Epithelial cell of prostate (primary cell): ENCODE results near the gene THOC2.
"Not testable (repeated sequence)": the region's sequence is repeated elsewhere in the genome, so short reads cannot be mapped to it uniquely, and the experiment has no call there.

Experiments
- DNase-seq: peaks from one replicate; pipeline ENCODE4 v3.0.0-alpha.2; 2011; ENCODE audit warnings: low read depth, low spot score
- H3K27ac ChIP-seq: fragments of 450-650 bp; 2 replicates; pipeline ENCODE4 v1.5.1; 2017; ENCODE audit warnings: mild to moderate bottlenecking

Gene THOC2

DNA sequence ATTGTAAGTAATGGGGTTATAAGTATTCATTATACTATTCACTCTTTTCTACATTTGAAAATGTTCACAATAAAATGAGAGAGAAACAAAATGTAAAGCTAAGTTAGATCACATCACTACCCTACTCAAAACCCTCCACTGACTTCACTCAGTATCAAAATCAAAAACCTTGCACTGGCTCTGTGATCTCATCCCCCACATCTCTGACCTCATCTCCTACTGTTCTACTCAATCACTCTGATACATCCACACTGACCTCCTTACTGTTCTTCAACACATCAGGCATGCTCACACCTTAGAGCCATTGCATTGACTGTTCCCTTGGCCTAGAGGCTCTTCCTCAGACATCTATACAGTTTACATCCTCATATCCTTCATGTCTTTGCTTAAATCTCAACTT lies 50.7 kb downstream of the THOC2 start:
- no peak overlapping the region for H3K27ac ChIP-seq

DNA sequence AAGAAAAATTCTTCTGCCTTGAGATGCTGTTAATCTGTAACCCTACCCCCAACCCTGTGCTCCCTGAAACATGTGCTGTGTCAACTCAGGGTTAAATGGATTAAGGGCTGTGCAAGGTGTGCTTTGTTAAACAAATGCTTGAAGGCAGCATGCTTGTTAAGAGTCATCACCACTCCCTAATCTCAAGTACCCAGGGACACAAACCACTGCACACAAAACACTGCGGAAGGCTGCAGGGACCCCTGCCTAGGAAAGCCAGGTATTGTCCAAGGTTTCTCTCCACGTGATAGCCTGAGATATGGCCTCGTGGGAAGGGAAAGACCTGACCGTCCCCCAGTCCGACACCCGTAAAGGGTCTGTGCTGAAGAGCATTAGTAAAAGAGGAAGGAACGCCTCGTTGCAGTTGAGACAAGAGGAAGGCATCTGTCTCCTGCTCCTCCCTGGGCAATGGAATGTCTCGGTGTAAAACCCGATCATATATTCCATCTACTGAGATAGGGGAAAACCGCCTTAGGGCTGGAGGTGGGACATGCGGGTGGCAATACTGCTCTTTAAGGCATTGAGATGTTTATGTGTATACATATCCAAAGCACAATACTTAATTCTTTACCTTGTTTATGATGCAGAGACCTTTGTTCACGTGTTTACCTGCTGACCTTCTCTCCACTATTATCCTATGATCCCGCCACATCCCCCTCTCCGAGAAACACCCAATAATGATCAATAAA lies 53.0 kb downstream of the THOC2 start:
- not testable (repeated sequence) for DNase-seq, H3K27ac ChIP-seq

More for the DNA sequence above, 50.7 kb downstream of the THOC2 start:
- no peak for DNase-seq

DNA sequence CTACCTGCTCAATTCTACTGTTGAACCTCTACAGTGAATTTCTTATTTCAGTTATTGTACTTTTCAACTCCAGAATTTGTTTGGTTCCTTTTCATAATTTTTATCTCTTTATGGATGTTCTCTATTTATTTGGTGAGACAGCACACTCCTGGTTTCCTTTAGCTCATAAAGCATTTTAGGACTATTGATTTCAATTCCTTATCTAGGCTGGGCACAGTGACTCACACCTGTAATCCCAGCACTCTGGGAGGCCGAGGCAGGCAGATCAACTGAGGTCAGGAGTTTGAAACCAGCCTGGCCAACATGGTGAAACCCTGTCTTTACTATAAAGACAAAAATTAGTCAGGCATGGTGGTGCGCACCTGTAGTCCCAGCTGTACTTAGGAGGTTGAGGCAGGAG lies 57.7 kb downstream of the THOC2 start:
- H3K27ac ChIP-seq, result no peak overlapping the region
- no peak for DNase-seq

DNA sequence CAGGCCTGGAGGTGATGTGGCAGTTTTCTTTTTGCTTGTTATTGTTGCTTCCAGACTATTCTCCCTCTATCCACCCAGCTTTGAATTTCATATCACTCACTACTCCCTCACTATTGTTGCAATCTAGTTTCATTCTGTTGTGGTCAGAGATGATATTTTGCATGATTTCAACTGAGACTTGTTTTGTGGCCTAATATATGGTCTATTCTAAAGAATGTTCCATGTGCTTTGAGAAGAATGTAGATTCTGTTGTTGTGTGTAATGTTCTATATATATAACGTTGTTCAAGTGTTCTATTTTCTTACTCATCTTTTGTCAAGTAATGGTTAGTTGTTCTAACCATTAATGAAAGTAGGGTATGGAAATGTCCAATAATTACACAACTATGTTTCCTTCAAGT lies 59.0 kb downstream of the THOC2 start:
- no peak overlapping the region for H3K27ac ChIP-seq
- DNase-seq, result no peak

DNA sequence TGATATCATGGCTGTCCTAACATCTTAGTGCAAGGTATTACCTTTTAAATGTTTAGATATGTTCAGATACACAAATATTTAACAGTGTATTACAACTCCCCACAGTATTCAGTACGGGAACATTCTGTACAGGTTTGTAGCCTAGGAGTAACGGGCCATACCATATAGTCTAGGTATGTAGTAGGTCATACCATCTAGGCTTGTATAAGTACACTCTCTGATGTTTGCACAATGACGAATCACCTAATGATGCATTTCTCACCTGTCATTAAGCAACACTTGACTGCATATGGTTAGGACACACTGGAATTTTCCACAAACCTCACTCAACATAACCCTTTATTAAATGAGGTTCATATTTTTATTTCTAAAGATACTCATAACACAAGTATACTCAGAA lies 67.7 kb downstream of the THOC2 start:
- peak overlapping the region; percentile 51 for H3K27ac ChIP-seq
- peak; percentile 68 for DNase-seq

DNA sequence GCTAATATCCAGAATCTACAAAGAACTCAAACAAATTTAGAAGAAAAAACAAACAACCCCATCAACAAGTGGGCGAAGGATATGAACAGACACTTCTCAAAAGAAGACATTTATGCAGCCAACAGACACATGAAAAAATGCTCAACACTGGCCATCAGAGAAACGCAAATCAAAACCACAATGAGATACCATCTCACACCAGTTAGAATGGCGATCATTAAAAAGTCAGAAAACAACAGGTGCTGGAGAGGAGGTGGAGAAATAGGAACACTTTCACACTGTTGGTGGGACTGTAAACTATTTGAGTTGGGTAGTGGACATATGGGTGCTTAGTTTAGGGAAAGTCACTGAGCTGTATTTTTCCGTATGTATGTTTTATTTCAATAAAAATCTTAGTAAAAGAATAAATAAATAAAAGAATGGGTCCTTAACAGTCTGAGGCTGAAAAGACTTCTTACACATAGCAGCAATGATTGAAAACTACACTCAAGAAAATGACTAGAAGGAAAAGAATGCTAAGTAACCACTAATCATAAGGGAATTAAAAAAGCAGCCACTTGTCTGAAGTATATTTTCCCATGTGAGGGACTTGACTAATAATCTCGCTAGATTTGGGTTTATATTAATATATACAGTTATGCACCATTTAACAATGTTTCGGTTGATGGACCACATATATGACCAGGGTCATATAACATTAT lies 68.2 kb downstream of the THOC2 start:
- DNase-seq, result not testable (repeated sequence)
- peak overlapping the region; percentile 51 for H3K27ac ChIP-seq

DNA sequence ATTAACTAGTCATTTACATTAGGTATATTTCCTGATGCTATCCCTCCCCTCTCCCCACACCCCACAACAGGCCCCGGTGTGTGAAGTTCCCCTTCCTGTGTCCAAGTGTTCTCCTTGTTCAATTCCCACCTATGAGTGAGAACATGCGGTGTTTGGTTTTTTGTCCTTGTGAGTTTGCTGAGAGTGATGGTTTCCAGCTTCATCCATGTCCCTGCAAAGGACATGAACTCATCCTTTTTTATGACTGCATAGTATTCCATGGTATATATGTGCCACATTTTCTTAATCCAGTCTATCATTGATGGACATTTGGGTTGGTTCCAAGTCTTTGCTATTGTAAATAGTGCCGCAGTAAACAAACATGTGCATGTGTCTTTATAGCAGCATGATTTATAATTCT lies 69.1 kb downstream of the THOC2 start:
- DNase-seq, H3K27ac ChIP-seq: not testable (repeated sequence)

DNA sequence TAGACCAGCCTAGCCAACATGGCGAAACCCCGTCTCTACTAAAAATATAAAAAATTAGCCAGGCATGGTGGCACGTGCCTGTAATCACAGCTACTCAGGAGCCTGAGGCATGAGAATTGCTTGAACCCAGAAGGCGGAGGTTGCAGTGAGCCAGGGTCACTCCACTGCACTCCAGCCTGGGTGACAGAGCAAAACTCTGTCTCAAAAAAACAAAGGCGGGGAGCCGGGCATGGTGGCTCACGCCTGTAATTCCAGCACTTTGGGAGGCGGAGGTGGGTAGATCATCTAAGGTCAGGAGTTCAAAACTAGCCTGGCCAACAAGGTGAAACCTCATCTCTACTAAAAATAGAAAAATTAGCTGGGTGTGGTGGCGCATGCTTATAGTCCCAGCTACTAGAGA lies 76.3 kb downstream of the THOC2 start:
- not testable (repeated sequence) for DNase-seq, H3K27ac ChIP-seq

DNA sequence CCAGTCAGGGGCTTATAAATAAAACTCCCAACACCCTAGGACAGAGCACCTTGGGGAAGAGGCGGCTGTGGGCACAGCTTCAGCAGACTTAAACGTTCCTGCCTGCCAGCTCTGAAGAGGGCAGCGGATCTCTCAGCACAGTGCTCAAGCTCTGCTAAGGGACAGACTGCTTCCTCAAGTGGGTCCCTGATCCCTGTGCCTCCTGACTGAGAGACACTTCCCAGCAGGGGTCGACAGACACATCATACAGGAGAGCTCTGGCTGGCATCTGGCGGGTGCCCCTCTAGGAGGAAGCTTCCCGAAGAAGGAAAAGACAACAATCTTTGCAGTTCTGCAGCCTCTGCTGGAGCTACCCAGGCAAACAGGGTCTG lies 84.1 kb downstream of the THOC2 start:
- not testable (repeated sequence) for DNase-seq, H3K27ac ChIP-seq

DNA sequence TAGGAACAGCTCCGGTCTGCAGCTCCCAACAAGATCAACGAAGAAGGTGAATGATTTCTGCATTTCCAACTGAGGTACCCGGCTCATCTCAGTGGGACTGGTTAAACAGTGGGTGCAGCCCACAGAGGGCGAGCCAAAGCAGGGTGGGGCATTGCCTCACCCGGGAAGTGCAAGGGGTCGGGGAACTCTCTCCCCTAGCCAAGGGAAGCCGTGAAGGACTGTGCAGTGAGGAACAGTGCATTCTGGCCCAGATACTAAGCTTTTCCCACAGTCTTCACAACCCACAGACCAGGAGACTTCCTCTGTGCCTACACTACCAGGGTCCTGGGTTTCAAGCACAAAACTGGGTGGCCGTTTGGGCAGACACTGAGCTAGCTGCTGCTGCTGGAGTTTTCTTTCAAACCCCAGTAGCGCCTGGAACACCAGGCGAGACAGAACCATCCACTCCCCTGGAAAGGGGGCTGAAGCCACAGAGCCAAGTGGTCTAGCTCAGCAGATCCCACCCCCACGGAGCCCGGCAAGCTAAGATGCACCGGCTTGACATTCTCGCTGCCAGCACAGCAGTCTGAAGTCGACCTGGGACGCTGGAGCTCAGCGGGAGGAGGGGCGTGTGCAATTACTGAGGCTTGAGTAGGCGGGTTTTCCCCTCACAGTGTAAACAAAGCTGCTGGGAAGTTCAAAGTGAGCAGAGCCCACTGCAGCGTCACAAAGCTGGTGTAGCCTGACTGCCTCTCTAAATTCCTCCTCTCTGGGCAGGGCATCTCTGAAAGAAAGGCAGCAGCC lies 84.6 kb downstream of the THOC2 start:
- H3K27ac ChIP-seq, result no peak overlapping the region
- DNase-seq, result no peak

DNA sequence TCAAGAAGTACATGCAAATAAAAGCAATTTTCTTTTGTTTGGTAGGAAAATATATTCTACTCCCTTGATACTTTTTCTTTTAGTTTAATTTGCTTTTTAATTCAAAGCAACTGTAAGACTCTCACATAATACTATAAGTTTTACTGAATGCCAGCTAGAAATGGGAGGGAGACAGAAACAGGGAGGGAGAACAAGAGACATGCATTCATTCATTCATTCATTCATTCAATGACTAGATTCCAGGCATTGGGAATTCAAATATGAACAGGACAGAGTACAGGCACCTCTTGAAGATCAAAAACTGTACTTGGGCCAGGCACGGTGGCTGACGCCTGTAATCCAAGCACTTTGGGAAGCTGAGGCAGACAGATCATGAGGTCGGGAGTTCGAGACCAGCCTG lies 85.6 kb downstream of the THOC2 start:
- H3K27ac ChIP-seq, result no peak overlapping the region
- no peak for DNase-seq

DNA sequence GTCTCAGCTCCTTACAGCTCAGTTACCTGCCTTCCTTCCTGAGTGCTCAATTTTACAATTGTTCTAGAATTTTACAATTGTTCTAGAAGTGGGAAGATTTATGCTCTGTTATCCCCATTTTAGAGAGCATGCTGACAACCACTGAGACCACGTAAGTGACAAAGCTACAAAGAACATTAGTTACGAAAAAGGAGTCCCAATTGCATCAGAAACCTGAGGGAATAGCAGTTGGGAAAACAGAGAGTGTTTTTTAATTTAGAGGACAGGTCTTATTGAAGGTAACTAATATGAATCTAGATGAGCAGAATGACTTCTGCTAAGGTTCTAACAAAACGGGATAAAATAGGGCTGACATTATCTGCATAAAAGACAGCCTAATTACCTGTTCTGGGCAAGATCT lies 103.3 kb downstream of the THOC2 start:
- no peak for DNase-seq
- H3K27ac ChIP-seq, result no peak overlapping the region

DNA sequence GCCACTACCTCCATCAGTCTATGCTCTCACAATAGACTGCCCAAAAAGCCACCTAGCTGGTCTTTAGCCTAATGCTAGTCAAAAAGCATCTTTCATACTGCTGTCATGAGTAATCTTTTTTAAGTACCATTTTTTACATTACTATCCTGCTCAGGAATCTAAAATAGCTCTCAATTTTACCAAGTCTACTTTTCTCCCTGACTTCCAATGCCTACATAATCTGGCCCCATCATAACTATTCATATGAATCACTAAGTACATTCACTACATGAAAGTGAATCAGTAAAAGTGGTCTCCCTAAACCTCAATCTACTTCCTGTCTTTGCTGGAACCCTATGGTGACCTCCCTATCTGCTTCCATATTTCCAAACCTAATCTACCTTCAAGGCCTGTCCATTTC lies 105.9 kb downstream of the THOC2 start:
- DNase-seq, result no peak

DNA sequence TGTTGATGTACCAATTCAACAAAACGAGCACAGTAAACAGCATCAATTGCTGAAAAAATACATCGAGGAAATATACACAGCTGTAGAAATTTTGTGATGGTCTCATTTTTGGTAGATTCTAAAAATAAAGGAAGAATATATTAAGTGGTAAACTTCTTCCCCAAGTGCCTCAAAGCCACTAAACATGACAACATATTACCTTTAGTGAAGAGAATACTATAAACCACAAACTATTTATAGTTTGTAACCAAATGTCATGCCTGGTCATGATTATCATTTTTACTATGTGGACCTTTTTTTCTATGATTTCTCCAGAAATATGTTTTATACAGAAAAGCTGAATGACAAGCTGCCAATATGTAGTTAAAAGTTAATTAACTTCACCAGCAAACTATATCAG lies 106.9 kb downstream of the THOC2 start:
- no peak overlapping the region for H3K27ac ChIP-seq
- no peak for DNase-seq

More for the DNA sequence above, 105.9 kb downstream of the THOC2 start:
- H3K27ac ChIP-seq, result no peak overlapping the region

DNA sequence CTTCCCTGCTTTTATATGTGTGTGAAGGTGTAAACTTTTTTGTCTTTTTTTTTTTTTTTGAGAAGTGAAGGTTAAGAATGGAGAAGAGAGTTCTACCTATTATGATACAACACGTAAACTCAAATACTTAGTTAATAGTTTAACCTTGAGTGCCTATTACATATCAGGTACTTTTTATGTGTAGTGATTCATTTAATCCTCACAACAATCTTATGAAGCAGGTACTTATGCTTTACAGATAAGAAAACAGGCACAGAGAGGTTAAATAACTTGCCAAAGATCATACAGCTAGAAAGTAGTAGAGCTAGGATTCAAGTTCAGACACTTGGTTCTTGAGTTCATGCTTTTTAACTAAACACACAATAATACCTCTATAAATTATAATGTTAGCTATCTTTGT lies 107.4 kb downstream of the THOC2 start:
- no peak overlapping the region for H3K27ac ChIP-seq
- DNase-seq, result no peak

DNA sequence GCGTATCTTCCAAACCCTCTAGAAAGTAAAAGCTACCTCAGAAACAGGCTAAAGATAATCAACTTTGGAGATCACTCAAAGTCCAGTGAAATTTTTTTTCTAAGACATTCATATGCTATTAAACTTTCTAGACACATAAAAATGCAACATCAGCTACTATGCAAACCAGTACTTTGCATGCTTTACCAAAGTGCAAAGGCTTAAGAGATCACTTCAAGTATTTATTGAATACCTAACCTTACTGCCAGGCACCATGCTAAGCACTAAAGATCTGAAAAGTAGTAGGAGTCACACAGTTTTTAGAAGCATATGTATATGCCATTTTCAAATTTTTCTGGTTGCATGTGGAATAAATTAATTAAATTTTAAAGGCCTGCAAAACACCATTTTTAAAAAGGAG lies 115.8 kb downstream of the THOC2 start:
- no peak overlapping the region for H3K27ac ChIP-seq
- DNase-seq, result no peak

DNA sequence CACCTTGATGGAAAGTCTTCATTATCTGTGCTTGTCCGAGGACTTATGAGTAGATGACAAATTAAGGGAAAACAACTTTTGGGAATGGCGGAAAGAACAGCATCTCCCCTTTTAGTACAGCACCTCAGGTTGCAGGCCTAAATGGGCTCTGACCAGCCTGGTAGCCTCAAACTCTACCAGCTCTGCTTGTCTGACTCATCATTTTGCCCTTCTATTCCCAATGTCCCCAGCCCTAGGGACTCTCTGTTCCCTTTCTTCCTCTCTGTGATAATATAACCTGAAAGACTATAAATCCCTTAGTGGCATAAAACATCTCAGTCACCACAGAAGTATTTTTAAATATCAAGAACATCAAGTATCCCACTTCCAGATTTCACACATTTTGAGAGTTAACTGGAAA lies 121.9 kb downstream of the THOC2 start:
- DNase-seq, result no peak
- H3K27ac ChIP-seq, result no peak overlapping the region

DNA sequence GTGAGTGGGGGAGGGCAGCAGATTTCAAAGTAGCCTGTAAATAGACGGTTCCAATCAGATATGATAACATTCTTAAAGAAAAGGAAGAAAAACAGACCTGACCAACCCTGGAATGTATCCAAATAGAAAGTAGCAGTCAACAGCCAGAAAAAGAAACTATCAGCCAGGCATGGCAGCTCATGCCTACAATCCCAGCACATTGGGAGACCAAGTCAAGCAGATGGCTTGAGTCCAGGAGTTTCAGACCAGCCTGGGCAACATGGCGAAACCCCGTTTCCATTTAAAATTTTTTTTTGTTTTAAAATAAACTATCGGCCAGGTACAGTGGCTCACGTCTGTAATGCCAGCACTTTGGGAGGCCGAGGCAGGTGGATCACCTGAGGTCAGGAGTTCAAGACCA lies 125.0 kb downstream of the THOC2 start:
- no peak overlapping the region for H3K27ac ChIP-seq
- no peak for DNase-seq

DNA sequence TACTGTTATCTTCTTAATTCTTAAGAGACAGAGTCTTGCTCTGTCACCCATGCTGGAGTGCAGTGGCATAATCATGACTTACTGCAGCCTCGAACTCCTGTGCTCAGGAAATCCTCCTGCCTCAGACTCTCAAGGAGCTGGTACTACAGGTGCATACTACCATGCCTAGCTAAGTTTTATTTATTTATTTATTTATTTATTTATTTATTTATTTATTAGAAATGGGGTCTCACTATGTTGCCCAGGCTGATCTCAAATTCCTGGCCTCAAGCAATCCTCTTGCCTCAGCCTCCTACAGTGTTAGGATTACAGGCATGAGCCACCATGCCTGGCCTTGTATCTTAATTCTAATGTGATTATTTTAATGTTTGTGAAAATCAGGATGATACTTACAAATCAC lies 125.6 kb downstream of the THOC2 start:
- H3K27ac ChIP-seq, result no peak overlapping the region
- no peak for DNase-seq

DNA sequence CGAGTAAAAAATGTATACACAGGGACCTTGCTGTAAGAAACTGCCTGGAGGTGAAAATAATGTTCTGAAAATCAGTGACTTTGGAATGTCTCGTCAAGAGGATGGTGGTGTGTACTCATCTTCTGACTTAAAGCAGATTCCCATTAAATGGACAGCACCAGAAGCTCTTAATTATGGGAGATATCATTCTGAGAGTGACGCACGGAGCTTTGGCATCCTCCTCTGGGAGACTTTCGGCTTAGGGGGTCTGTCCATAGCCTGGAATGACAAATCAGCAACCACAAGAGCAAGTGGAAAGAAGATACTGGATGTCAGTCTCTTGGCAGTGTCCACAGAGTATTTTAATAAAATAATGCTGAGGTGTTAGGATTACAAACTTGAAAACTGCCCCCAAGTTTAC lies 129.4 kb downstream of the THOC2 start:
- no peak for DNase-seq

DNA sequence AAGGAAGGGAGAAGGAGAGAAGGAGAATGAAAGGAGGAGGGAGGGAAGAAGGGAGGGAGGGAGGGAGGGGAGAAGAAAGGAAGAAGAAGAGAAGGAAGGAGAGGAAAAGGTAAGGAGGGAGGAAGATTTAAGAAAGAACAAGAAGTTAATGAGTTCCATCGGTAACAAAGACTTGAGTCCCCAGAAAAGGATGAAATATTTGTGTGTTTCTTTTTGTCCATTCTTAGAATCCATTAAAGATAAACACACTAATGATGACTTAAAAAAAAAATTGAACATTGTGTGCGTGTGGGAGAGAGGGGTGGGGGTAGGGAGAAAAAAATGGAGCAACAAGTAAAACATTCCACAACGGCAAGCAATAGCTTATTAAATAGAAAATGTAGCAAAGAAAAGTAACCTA lies 131.4 kb downstream of the THOC2 start:
- no peak for DNase-seq
- no peak overlapping the region for H3K27ac ChIP-seq

More for the DNA sequence above, 129.4 kb downstream of the THOC2 start:
- H3K27ac ChIP-seq, result no peak overlapping the region
